HG02884 (cell line): ENCODE data around the gene RNPEP.
"Not testable (repeated sequence)": the region's sequence is repeated elsewhere in the genome, so short reads cannot be mapped to it uniquely, and the experiment has no call there.

Source experiments
- ATAC-seq: cut with Tn5 transposase; IDR thresholded peaks from one replicate; pipeline ENCODE4 v1.9.1; 2021; ENCODE audit warnings: mild to moderate bottlenecking, moderate library complexity; ENCODE audit not compliant: unreplicated experiment

The RNPEP gene

GRCh38 chr1:202034149-202034682, 51.8 kb downstream of the RNPEP start:
- ATAC-seq: no peak

GRCh38 chr1:202034683-202035462, 52.4 kb downstream of the RNPEP start:
- ATAC-seq: no peak

- no peak for ATAC-seq
These were observed 54.3 kb downstream of the RNPEP start for GRCh38 chr1:202036595-202037387.

- ATAC-seq: no peak
These were observed 55.4 kb downstream of the RNPEP start for GRCh38 chr1:202037706-202038296.

GRCh38 chr1:202038688-202039346, 56.4 kb downstream of the RNPEP start:
- ATAC-seq: no peak

GRCh38 chr1:202045705-202046104, 63.3 kb downstream of the RNPEP start:
- ATAC-seq: no peak

GRCh38 chr1:202046227-202046626, 63.8 kb downstream of the RNPEP start:
- no peak for ATAC-seq

- no peak for ATAC-seq
These were observed 64.6 kb downstream of the RNPEP start for GRCh38 chr1:202046748-202047708.

GRCh38 chr1:202047977-202048376, 65.5 kb downstream of the RNPEP start:
- no peak for ATAC-seq

- no peak for ATAC-seq
These were observed 66.7 kb downstream of the RNPEP start for GRCh38 chr1:202049129-202049528.

GRCh38 chr1:202054094-202054493, 71.6 kb downstream of the RNPEP start:
- ATAC-seq: no peak

GRCh38 chr1:202054673-202055072, 72.2 kb downstream of the RNPEP start:
- ATAC-seq: not testable (repeated sequence)
